GM04504 (cell line): ENCODE results near the gene UBE2C.

Experiments
- DNase-seq: peaks from one replicate; pipeline ENCODE4 v3.0.0-alpha.2; 2012; ENCODE audit warnings: low read depth

Gene UBE2C

GRCh38 chr20:45859916-45860315 is 47.5 kb downstream of the UBE2C start:
- no peak for DNase-seq

DNA sequence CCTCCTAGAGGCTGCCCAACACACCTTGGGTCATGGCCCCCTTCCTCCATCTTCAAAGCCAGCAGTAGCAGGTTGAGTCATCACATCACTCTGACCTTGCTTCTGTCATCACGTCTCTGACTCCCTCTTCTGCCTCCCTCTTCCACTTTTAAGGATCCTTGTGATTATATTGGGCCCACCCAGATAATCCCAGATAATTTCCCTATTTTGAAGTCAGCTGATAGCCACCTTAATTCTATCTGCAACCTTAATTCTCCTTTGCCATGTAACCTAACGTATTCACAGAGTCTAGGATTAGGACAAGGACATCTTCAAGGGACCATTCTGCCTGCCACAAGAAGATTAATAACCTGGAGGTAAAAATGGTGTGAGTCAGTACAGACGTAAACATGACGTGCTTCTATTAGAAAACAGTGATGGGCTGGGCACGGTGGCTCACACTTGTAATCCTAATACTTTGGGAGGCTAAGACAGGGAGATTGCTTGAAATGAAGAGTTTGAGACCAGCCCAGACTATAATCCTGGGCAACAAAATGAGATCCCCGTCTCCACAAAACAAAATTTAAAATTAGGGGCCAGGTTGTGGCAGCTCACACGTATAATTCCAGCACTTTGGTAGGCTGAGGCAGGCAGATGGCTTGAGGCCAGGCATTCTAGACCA is 48.2 kb downstream of the UBE2C start:
- no peak for DNase-seq

DNA sequence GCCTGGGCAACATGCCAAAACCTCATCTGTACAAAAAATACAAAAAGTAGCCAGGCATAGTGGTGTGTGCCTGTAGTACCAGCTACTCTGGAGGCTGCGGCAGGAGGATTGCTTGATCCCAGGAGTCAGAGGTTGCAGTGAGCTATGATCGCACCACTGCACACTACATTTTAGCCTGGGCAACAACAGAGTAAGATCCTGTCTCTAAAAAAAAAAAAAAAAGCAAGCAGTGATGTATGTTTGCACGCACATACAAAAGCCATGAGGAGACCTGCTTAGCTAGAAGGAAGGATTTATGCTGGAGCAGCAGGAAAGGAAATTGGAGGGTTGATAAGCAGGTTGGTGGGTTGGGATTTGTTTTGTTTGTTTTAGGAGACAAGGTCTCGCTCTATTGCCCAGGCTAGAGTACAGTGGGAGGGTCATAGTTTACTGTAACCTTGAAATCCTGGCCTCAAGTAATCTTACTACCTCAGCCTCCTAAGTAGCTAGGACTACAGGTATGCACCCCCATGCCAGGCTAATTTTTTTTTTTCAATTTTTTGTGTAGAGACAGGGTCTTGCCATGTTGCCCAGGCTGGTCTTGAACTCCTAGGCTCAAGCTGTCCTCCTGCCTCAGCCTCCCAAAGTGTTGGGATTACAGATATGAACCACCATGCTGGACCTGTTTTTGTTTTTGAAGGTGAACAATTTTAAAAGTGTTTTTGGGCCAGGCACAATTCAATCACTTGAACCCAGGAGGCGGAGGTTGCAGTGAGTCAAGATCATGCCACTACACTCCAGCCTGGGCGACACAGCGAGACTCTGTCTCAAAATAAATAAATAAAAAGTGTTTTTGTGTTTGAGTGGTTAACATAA is 49.0 kb downstream of the UBE2C start:
- DNase-seq = no peak

- DNase-seq = no peak
Measured at GRCh38 chr20:45863543-45864470, 51.4 kb downstream of the UBE2C start.

- no peak for DNase-seq
Measured at GRCh38 chr20:45866454-45866853, 54.0 kb downstream of the UBE2C start.
